Right renal pelvis (tissue), 4 donors: Measurements from ENCODE around the gene SYNPR. TPM values are rescaled to one million over a fixed set of nuclear protein-coding genes. Genes with fewer than 3 reads are reported as not detected.

Source experiments
- DNase-seq, 4 donors: peaks; one replicate each; pipeline ENCODE4 v3.0.0-alpha.2; 2013; ENCODE audit warnings: low read depth in 4 of 4, low spot score in 3 of 4, missing footprints in 1 of 4
- polyA plus RNA-seq, 4 donors: library from polyadenylated mRNA; unstranded; fragments of 120-200 nt; gene quantifications; one replicate each; pipeline ENCODE4 v1.2.1, GENCODE V29; 2013; ENCODE audit not compliant: insufficient read length in 4 of 4

The SYNPR gene
- polyA plus RNA-seq, 4 donors, result 0.10 to 0.12 TPM; not detected in 2

GRCh38 chr3:63523100-63523499 is 245.0 kb downstream of the SYNPR start:
- DNase-seq, result no peak

GRCh38 chr3:63528325-63529000 is 250.4 kb downstream of the SYNPR start:
- no peak for DNase-seq

DNA sequence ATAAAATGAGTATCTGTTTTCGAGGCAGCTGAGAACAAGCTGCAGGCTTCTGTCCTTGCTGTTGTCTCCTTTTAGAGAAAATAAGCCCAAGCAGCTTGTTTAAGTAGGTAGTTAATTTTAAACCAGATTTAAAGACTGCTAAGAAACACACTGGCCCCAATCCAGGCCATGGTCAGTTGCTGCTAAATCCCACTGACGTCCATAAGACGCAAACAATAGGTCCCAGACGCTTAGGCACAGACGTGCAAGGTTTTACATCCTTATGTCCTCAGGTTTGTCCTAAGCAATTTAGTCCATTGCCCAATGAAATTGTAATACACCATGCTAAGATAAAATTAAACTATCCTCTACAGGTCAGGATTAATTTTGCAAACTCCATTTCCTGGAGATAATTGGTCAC is 254.4 kb downstream of the SYNPR start:
- DNase-seq, result no peak

- no peak for DNase-seq
Observed at GRCh38 chr3:63538919-63539318, 260.8 kb downstream of the SYNPR start.

- DNase-seq, result no peak
Observed at GRCh38 chr3:63555767-63556166, 277.7 kb downstream of the SYNPR start.

DNA sequence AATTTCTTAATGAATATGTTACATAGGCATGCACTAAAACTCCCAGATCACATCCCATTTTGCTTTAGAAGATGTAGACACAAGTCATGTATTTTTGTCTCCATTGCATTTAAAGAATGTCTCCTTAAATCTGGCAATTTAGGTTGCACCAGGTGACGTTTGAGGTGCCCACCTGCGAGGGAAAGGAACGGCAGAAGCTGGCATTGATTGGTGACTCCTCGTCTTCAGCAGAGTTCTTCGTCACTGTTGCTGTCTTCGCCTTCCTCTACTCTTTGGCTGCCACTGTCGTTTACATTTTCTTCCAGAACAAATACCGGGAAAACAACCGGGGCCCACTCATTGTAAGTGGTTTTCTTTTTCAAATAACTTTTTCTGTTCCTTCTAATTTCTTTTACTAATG is 278.3 kb downstream of the SYNPR start:
- no peak for DNase-seq

- DNase-seq, result no peak
Observed at GRCh38 chr3:63557912-63558311, 279.8 kb downstream of the SYNPR start.

- DNase-seq, result no peak
Observed at GRCh38 chr3:63559884-63560283, 281.8 kb downstream of the SYNPR start.

DNA sequence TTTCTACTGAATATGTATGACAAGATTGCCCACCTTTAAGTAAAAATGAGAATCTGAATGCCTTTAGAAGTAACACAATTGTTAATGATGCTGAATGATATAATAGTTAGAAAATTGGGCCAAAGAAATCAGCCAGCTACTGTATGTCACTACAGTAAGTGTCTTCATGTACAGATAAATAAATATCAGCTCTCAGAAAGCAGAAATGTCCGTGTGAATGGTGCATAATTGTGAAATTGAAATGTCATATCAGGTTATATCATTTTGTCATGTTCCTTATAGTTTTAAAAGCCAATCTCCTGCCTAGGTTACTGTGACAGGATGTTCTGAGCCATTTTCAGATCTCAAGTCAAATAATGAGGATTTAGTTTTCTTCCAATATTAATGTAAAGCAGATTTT is 283.8 kb downstream of the SYNPR start:
- no peak for DNase-seq

- DNase-seq, result no peak
Observed at GRCh38 chr3:63562323-63562722, 284.2 kb downstream of the SYNPR start.

DNA sequence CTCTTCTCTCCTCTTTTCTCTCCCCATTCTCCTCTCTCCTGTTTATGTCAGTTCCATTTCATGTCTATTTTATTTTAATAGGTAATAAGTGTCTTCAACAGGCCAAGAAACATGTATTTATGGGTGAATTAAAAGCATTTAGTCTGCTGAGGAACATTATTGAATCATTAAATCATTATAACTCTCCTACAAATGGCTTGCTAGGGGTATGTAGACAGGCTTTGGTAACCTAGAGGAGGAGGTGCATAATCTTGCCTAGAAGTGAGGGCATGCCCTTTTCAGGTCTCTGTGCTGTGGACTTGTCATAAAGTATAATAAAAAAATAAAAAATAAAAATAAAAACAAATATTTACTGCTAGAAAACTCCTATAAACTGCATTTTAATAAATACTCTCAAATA is 285.5 kb downstream of the SYNPR start:
- no peak for DNase-seq

DNA sequence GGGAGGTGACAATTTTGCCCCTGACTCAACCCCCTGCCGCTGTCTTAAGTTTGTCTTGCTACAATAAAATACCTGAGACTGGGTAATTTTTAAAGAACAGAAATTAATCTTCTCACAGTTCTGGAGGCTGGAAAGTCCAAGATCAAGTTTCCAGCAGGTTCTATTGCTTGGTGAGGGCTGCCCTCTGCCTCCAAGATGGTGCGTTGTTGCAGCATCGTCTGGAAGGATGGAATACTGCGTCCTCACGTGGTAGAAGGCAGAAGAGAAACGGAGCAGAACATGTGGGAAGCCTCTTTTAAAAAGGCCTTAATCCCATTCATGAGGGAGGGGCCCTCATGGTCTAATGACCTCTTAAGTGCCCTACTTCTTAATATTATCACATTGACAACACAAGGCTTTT is 287.1 kb downstream of the SYNPR start:
- DNase-seq, result no peak

- no peak for DNase-seq
Observed at GRCh38 chr3:63571682-63572081, 293.6 kb downstream of the SYNPR start.

- peak; percentile 10 to 26 (median 22) for DNase-seq
Observed at GRCh38 chr3:63576846-63577245, 298.7 kb downstream of the SYNPR start.

GRCh38 chr3:63578858-63579257 is 300.8 kb downstream of the SYNPR start:
- no peak for DNase-seq

DNA sequence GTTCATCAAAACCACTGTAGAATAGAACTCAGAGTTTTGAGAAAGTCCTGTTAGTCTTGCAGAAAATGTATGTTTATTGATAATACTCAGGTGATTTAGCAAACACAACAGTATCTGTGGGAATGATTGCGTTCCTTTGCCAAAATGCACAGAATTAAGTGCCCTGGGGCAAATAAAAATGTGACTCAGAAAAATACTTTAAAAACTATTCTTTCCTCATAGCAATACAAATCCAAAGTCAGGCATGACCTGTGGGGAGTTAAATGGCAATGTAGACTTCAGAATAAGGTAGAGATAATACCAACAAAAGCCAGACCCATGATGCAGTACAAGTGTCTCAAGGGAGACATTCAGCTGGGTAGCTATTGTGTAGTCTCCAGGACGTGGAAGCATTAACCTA is 302.0 kb downstream of the SYNPR start:
- DNase-seq, result no peak

GRCh38 chr3:63582943-63583500 is 304.9 kb downstream of the SYNPR start:
- no peak for DNase-seq

DNA sequence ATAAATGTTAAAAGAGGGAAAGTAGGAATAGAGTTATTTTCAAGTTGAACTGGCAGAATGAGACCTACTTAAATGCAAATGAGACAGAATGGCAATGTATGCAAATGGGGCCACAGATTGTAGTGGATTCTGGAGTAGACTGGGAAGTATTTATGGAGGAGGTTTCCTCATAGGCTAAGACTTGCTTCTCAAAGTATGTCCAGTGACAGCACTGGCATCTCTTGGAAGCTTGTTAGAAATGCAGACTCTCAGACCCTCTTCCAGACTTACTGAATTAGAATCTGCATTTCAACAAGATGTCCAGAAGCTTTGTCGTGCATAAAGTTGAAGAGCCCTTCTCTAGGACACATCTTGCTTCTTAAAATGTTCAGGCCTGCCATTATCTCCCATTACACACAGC is 306.6 kb downstream of the SYNPR start:
- DNase-seq, result no peak

DNA sequence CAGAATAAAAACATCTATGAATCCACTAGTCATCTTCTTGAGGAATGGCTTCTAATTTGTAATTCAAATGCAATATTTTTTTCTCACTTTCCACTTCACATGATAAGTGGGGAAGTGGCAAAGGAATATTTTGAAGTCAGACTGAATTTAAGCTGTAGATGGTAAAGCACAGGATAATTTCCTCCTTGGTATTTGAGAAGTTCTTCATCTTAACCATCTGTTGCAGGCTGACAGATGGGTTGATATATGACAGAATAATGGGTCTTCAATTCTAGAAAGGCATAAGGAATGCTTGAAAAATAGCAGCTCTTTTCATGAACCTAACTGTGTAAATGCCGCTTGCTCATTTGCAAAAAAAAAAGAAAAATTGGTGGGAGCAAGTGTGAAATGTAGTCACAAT is 307.8 kb downstream of the SYNPR start:
- DNase-seq, result no peak

GRCh38 chr3:63588895-63589294 is 310.8 kb downstream of the SYNPR start:
- DNase-seq, result no peak

GRCh38 chr3:63593779-63594178 is 315.7 kb downstream of the SYNPR start:
- DNase-seq, result no peak

DNA sequence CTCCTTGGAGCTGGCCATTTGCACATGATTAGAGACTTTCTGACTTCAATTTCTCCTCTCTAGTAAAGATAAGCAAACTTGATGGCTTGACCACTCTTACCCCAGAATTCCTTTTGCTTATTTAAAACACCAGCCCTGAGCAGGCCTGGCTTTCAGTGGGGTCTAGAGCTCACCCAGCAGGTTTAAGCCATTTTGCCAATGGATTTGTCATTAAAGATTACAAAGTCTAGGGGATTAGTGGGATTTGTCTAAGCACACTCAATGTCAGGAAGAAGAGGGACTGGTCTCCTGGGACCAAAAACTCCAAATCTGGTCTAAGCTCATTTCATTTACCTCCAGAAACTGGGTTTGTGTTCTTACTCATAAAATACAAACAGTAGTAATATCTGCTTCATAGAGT is 317.1 kb downstream of the SYNPR start:
- no peak for DNase-seq

- DNase-seq, result no peak
Observed at GRCh38 chr3:63597019-63597418, 318.9 kb downstream of the SYNPR start.
